HG03135 (cell line): Measurements from ENCODE around the gene AADAT.
A peak's percentile ranks its signal among the peaks of the same experiment; 100 is the strongest.
"Not testable (repeated sequence)": the region's sequence is repeated elsewhere in the genome, so short reads cannot be mapped to it uniquely, and the experiment has no call there.

Source experiments
- ATAC-seq: cut with Tn5 transposase; IDR thresholded peaks from one replicate; pipeline ENCODE4 v1.9.1; 2021; ENCODE audit warnings: mild to moderate bottlenecking, moderate library complexity; ENCODE audit not compliant: unreplicated experiment

Gene AADAT

GRCh38 chr4:170090352-170091052 is 746 bp upstream of the AADAT start:
- ATAC-seq = no peak

GRCh38 chr4:170089274-170089667 is 485 bp downstream of the AADAT start:
- ATAC-seq = peak; percentile 23

- ATAC-seq = no peak
These were observed 1.0 kb downstream of the AADAT start for GRCh38 chr4:170088716-170089115.

- ATAC-seq = no peak
These were observed 2.5 kb downstream of the AADAT start for GRCh38 chr4:170087163-170087700.

GRCh38 chr4:170083541-170083940 is 6.2 kb downstream of the AADAT start:
- ATAC-seq = no peak

- no peak for ATAC-seq
These were observed 9.3 kb downstream of the AADAT start for GRCh38 chr4:170080496-170080895.

GRCh38 chr4:170079981-170080380 is 9.8 kb downstream of the AADAT start:
- no peak for ATAC-seq

- ATAC-seq = no peak
These were observed 18.6 kb downstream of the AADAT start for GRCh38 chr4:170071196-170071595.

- ATAC-seq = no peak
These were observed 21.2 kb downstream of the AADAT start for GRCh38 chr4:170068438-170069128.

- no peak for ATAC-seq
These were observed 30.3 kb downstream of the AADAT start for GRCh38 chr4:170059421-170059820.

GRCh38 chr4:170058826-170059225 is 30.9 kb downstream of the AADAT start:
- no peak for ATAC-seq

- ATAC-seq = no peak
These were observed 31.9 kb downstream of the AADAT start for GRCh38 chr4:170057866-170058265.

GRCh38 chr4:170052919-170053318 is 36.8 kb downstream of the AADAT start:
- no peak for ATAC-seq

GRCh38 chr4:170051402-170051801 is 38.4 kb downstream of the AADAT start:
- no peak for ATAC-seq

GRCh38 chr4:170049766-170050165 is 40.0 kb downstream of the AADAT start:
- no peak for ATAC-seq

GRCh38 chr4:170047771-170048354 is 41.9 kb downstream of the AADAT start:
- no peak for ATAC-seq

GRCh38 chr4:170046156-170046555 is 43.6 kb downstream of the AADAT start:
- not testable (repeated sequence) for ATAC-seq

GRCh38 chr4:170040031-170040680 is 49.6 kb downstream of the AADAT start:
- ATAC-seq = no peak

GRCh38 chr4:170038769-170039168 is 51.0 kb downstream of the AADAT start:
- no peak for ATAC-seq

GRCh38 chr4:170038232-170038631 is 51.5 kb downstream of the AADAT start:
- no peak for ATAC-seq

- ATAC-seq = no peak
These were observed 52.3 kb downstream of the AADAT start for GRCh38 chr4:170037481-170037880.
